Suppressor macrophage (primary cell): Measurements from ENCODE around the gene INSYN2B.

Experiments
- DNase-seq, 4 experiments: peaks; one replicate each; pipeline ENCODE4 v3.0.0-alpha.2; 2020 to 2022

Gene INSYN2B

GRCh38 chr5:169886033-169886432, 94.3 kb downstream of the INSYN2B start:
- no peak for DNase-seq

GRCh38 chr5:169881702-169882303, 98.5 kb downstream of the INSYN2B start:
- peak in 2 of 4 experiments; percentile 19 to 37 for DNase-seq

GRCh38 chr5:169880785-169881184, 99.5 kb downstream of the INSYN2B start:
- DNase-seq = no peak

- peak; percentile 21 to 61 (median 47) for DNase-seq
Measured at GRCh38 chr5:169880012-169880663, 100.2 kb downstream of the INSYN2B start.

- peak in 3 of 4 experiments; percentile 22 to 54 (median 49) for DNase-seq
Measured at GRCh38 chr5:169876386-169876785, 103.9 kb downstream of the INSYN2B start.

- DNase-seq = no peak
Measured at GRCh38 chr5:169875731-169876130, 104.6 kb downstream of the INSYN2B start.

- DNase-seq = peak; percentile 63 to 85 (median 76)
Measured at GRCh38 chr5:169875091-169875728, 105.1 kb downstream of the INSYN2B start.

GRCh38 chr5:169874621-169875020, 105.7 kb downstream of the INSYN2B start:
- peak; percentile 35 to 71 (median 66) for DNase-seq

GRCh38 chr5:169873642-169874041, 106.7 kb downstream of the INSYN2B start:
- DNase-seq = peak; percentile 51 to 76 (median 69)

GRCh38 chr5:169871826-169872490, 108.3 kb downstream of the INSYN2B start:
- DNase-seq = no peak

- no peak for DNase-seq
Measured at GRCh38 chr5:169870211-169870610, 110.1 kb downstream of the INSYN2B start.

- no peak for DNase-seq
Measured at GRCh38 chr5:169869066-169869465, 111.2 kb downstream of the INSYN2B start.

- no peak for DNase-seq
Measured at GRCh38 chr5:169867347-169867746, 112.9 kb downstream of the INSYN2B start.

GRCh38 chr5:169864483-169864882, 115.8 kb downstream of the INSYN2B start:
- DNase-seq = no peak

GRCh38 chr5:169862391-169862811, 117.9 kb downstream of the INSYN2B start:
- DNase-seq = no peak

GRCh38 chr5:169861934-169862333, 118.4 kb downstream of the INSYN2B start:
- no peak for DNase-seq

GRCh38 chr5:169861433-169861832, 118.9 kb downstream of the INSYN2B start:
- no peak for DNase-seq

GRCh38 chr5:169860585-169860984, 119.7 kb downstream of the INSYN2B start:
- DNase-seq = no peak

GRCh38 chr5:169856571-169856970, 123.7 kb downstream of the INSYN2B start:
- DNase-seq = peak in 1 of 4 experiments; percentile 16

GRCh38 chr5:169851321-169851850, 128.9 kb downstream of the INSYN2B start:
- DNase-seq = no peak

- no peak for DNase-seq
Measured at GRCh38 chr5:169850409-169850808, 129.9 kb downstream of the INSYN2B start.

GRCh38 chr5:169848792-169849191, 131.5 kb downstream of the INSYN2B start:
- no peak for DNase-seq

GRCh38 chr5:169848271-169848670, 132.0 kb downstream of the INSYN2B start:
- no peak for DNase-seq
